ENCODE measurements around the gene ASF1A. TPM values are rescaled to one million over a fixed set of nuclear protein-coding genes. Genes with fewer than 3 reads are reported as not detected.

Gene ASF1A
- total and polyA plus RNA-seq, 4 donors = 5.6 to 27.0 (median 7.2) TPM

- TF ChIP-seq, protein P1, sequence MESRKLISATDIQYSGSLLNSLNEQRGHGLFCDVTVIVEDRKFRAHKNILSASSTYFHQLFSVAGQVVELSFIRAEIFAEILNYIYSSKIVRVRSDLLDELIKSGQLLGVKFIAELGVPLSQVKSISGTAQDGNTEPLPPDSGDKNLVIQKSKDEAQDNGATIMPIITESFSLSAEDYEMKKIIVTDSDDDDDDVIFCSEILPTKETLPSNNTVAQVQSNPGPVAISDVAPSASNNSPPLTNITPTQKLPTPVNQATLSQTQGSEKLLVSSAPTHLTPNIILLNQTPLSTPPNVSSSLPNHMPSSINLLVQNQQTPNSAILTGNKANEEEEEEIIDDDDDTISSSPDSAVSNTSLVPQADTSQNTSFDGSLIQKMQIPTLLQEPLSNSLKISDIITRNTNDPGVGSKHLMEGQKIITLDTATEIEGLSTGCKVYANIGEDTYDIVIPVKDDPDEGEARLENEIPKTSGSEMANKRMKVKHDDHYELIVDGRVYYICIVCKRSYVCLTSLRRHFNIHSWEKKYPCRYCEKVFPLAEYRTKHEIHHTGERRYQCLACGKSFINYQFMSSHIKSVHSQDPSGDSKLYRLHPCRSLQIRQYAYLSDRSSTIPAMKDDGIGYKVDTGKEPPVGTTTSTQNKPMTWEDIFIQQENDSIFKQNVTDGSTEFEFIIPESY (IDR thresholded peaks at IDR 0.05) = no peak
- TF ChIP-seq FOXA1 (IDR thresholded peaks at IDR 0.05) (no peak), FOXA2 (IDR thresholded peaks at IDR 0.05) (no peak), ATF3 (IDR thresholded peaks at IDR 0.05) (no peak), HNF4G (IDR thresholded peaks at IDR 0.05) (no peak), MAX (IDR thresholded peaks at IDR 0.05) (no peak), TAF1 (conservative IDR thresholded peaks at IDR 0.05) (no peak), NR2F2 (IDR thresholded peaks at IDR 0.05) (no peak), GABPA (IDR thresholded peaks at IDR 0.05 in 1 of 2, conservative IDR thresholded peaks at IDR 0.05 in 1 of 2) (no peak), SP1 (IDR thresholded peaks at IDR 0.05) (no peak), JUND (IDR thresholded peaks at IDR 0.05) (no peak), EGR1 (IDR thresholded peaks at IDR 0.05; ENCODE audit: low read depth in 2 of 2) (no peak), RXRA (IDR thresholded peaks at IDR 0.05) (no peak), YY1 (IDR thresholded peaks at IDR 0.05) (no peak)
Observed at GRCh38 chr6:118903138-118903537, 9.2 kb downstream of the ASF1A start (continued).

DNA sequence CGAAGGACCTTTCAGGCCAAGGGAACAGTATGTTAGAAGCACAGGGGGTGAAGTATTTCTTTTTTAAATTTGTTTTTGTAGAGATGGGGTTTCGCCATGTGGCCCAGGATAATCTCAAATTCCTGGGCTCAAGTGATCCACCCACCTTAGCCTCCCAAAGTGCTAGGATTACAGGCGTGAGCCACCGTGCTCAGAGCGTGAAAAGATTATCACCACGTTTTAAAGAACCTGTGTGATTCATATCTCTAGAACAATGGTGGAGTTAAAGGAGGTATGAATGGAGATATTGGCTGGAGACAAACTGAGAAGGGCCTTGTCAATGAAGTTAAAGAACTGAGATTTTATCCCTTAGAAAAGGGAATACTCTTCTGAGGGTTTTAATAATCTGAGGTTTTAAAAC, 9.7 kb downstream of the ASF1A start:
- TF ChIP-seq FOXA1 (IDR thresholded peaks at IDR 0.05) (no peak), HNF4A (conservative IDR thresholded peaks at IDR 0.05) (no peak), JUND (IDR thresholded peaks at IDR 0.05) (no peak), RAD21 (IDR thresholded peaks at IDR 0.05) (no peak), GABPA (IDR thresholded peaks at IDR 0.05 in 1 of 2, conservative IDR thresholded peaks at IDR 0.05 in 1 of 2) (no peak), NR2F2 (IDR thresholded peaks at IDR 0.05) (no peak), HNF4G (IDR thresholded peaks at IDR 0.05) (no peak)
- TF ChIP-seq, protein P2, sequence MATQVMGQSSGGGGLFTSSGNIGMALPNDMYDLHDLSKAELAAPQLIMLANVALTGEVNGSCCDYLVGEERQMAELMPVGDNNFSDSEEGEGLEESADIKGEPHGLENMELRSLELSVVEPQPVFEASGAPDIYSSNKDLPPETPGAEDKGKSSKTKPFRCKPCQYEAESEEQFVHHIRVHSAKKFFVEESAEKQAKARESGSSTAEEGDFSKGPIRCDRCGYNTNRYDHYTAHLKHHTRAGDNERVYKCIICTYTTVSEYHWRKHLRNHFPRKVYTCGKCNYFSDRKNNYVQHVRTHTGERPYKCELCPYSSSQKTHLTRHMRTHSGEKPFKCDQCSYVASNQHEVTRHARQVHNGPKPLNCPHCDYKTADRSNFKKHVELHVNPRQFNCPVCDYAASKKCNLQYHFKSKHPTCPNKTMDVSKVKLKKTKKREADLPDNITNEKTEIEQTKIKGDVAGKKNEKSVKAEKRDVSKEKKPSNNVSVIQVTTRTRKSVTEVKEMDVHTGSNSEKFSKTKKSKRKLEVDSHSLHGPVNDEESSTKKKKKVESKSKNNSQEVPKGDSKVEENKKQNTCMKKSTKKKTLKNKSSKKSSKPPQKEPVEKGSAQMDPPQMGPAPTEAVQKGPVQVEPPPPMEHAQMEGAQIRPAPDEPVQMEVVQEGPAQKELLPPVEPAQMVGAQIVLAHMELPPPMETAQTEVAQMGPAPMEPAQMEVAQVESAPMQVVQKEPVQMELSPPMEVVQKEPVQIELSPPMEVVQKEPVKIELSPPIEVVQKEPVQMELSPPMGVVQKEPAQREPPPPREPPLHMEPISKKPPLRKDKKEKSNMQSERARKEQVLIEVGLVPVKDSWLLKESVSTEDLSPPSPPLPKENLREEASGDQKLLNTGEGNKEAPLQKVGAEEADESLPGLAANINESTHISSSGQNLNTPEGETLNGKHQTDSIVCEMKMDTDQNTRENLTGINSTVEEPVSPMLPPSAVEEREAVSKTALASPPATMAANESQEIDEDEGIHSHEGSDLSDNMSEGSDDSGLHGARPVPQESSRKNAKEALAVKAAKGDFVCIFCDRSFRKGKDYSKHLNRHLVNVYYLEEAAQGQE (IDR thresholded peaks at IDR 0.05) = no peak
- peaks cover 0 to 18% (median 16%) of the 10 kb centered on the region in 4 donors for H3K36me3 ChIP-seq (ENCODE audit: control insufficient read depth in 4 of 4, insufficient read depth in 3 of 4, low read depth in 1 of 4, low read length in 3 of 4)
- no peaks in the 10 kb centered on the region for H3K27me3 ChIP-seq (ENCODE audit: control insufficient read depth in 4 of 4, insufficient read depth in 4 of 4, low read length in 3 of 4)
- no peak overlapping the region for H3K4me3 ChIP-seq (ENCODE audit: low read depth in 1 of 3, low read length in 3 of 3)
- 94% methylated on average over 6 of the region's 6 CpGs for WGBS
- no peak overlapping the region for H3K27ac ChIP-seq (ENCODE audit: low read depth in 1 of 2, low read length in 2 of 2)
- DNase-seq (ENCODE audit: low spot score) = no peak
- no peaks in the 10 kb centered on the region for H3K4me1 ChIP-seq (ENCODE audit: control insufficient read depth in 4 of 4, insufficient read depth in 4 of 4, low read length in 3 of 4)
- H3K9me3 ChIP-seq (ENCODE audit: control insufficient read depth in 4 of 4, low read length in 3 of 4) = no peaks in the 10 kb centered on the region
- no peak overlapping the region for H3K9ac ChIP-seq (ENCODE audit: low read depth in 1 of 2, low read length in 2 of 2)

- TF ChIP-seq HNF4G (IDR thresholded peaks at IDR 0.05) = no peak
- TF ChIP-seq YY1 (IDR thresholded peaks at IDR 0.05) = no peak
- no peak for TF ChIP-seq RAD21 (IDR thresholded peaks at IDR 0.05)
- TF ChIP-seq ATF3 (IDR thresholded peaks at IDR 0.05) = no peak
- no peak for TF ChIP-seq MAX (IDR thresholded peaks at IDR 0.05)
- no peak for TF ChIP-seq SP1 (IDR thresholded peaks at IDR 0.05)
- no peak for TF ChIP-seq RXRA (IDR thresholded peaks at IDR 0.05)
- TF ChIP-seq GABPA (IDR thresholded peaks at IDR 0.05 in 1 of 2, conservative IDR thresholded peaks at IDR 0.05 in 1 of 2) = no peak
- no peak for TF ChIP-seq FOXA2 (IDR thresholded peaks at IDR 0.05)
- no peak for TF ChIP-seq EGR1 (IDR thresholded peaks at IDR 0.05; ENCODE audit: low read depth in 2 of 2)
- no peak for TF ChIP-seq HNF4A (conservative IDR thresholded peaks at IDR 0.05)
- no peak for TF ChIP-seq FOXA1 (IDR thresholded peaks at IDR 0.05)
- no peak for TF ChIP-seq JUND (IDR thresholded peaks at IDR 0.05)
- TF ChIP-seq, protein P2 (IDR thresholded peaks at IDR 0.05) = no peak
- peaks cover 0 to 24% (median 20%) of the 10 kb centered on the region in 4 donors for H3K36me3 ChIP-seq (ENCODE audit: control insufficient read depth in 4 of 4, insufficient read depth in 3 of 4, low read depth in 1 of 4, low read length in 3 of 4)
- no peaks in the 10 kb centered on the region for H3K27me3 ChIP-seq (ENCODE audit: control insufficient read depth in 4 of 4, insufficient read depth in 4 of 4, low read length in 3 of 4)
- no peaks in the 10 kb centered on the region for H3K4me1 ChIP-seq (ENCODE audit: control insufficient read depth in 4 of 4, insufficient read depth in 4 of 4, low read length in 3 of 4)
- no peak overlapping the region for H3K4me3 ChIP-seq (ENCODE audit: low read depth in 1 of 3, low read length in 3 of 3)
- no peak overlapping the region for H3K9ac ChIP-seq (ENCODE audit: low read depth in 1 of 2, low read length in 2 of 2)
- H3K27ac ChIP-seq (ENCODE audit: low read depth in 1 of 2, low read length in 2 of 2) = no peak overlapping the region
- no peak for DNase-seq (ENCODE audit: low spot score)
- H3K9me3 ChIP-seq (ENCODE audit: control insufficient read depth in 4 of 4, low read length in 3 of 4) = no peaks in the 10 kb centered on the region
Observed at GRCh38 chr6:118905084-118905483, 11.1 kb downstream of the ASF1A start.
